Hepatocyte (in vitro differentiated cells): ENCODE measurements around the gene FAM124A.

Experiments
- EZH2 ChIP-seq: fragments of 200-600 bp; sonication (generic); IDR thresholded peaks from 2 replicates; pipeline ENCODE4 v1.6.1; 2016; ENCODE audit warnings: antibody characterized with exemption, mild to moderate bottlenecking, borderline replicate concordance
- TF ChIP-seq, protein P1 (sequence below): fragments of 200-600 bp; sonication (generic); IDR thresholded peaks from 2 replicates; pipeline ENCODE4 v1.5.1; 2016; ENCODE audit warnings: antibody characterized with exemption, mild to moderate bottlenecking; ENCODE audit not compliant: poor library complexity

- TF ChIP-seq, protein P1, sequence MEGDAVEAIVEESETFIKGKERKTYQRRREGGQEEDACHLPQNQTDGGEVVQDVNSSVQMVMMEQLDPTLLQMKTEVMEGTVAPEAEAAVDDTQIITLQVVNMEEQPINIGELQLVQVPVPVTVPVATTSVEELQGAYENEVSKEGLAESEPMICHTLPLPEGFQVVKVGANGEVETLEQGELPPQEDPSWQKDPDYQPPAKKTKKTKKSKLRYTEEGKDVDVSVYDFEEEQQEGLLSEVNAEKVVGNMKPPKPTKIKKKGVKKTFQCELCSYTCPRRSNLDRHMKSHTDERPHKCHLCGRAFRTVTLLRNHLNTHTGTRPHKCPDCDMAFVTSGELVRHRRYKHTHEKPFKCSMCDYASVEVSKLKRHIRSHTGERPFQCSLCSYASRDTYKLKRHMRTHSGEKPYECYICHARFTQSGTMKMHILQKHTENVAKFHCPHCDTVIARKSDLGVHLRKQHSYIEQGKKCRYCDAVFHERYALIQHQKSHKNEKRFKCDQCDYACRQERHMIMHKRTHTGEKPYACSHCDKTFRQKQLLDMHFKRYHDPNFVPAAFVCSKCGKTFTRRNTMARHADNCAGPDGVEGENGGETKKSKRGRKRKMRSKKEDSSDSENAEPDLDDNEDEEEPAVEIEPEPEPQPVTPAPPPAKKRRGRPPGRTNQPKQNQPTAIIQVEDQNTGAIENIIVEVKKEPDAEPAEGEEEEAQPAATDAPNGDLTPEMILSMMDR, result no peak
- TF ChIP-seq EZH2, result no peak
These were observed 56.4 kb downstream of the FAM124A start for GRCh38 chr13:51278426-51279130.
